ENCODE data around the gene HMOX1.

DNA sequence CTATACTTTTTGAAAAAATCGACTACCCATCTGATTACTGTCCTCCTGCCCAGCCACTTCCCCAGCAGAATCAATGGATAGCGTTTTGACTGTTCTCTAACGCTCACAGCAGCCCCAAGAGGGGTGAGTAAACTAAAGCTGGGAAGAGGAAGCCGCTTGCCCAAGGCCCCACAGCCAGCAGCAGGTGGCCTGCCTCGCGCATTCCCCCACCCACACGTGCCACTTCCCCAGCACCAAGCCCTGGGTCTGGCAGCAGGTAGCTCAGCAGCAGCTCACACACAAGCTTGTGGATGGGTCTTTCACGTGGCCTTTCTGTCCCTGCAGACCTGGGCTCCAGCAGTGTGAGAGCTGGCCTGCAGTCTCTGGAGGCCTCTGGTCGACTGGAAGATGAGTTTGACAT, 46.9 kb upstream of the HMOX1 start:
- TF ChIP-seq, protein P1, sequence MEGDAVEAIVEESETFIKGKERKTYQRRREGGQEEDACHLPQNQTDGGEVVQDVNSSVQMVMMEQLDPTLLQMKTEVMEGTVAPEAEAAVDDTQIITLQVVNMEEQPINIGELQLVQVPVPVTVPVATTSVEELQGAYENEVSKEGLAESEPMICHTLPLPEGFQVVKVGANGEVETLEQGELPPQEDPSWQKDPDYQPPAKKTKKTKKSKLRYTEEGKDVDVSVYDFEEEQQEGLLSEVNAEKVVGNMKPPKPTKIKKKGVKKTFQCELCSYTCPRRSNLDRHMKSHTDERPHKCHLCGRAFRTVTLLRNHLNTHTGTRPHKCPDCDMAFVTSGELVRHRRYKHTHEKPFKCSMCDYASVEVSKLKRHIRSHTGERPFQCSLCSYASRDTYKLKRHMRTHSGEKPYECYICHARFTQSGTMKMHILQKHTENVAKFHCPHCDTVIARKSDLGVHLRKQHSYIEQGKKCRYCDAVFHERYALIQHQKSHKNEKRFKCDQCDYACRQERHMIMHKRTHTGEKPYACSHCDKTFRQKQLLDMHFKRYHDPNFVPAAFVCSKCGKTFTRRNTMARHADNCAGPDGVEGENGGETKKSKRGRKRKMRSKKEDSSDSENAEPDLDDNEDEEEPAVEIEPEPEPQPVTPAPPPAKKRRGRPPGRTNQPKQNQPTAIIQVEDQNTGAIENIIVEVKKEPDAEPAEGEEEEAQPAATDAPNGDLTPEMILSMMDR (conservative IDR thresholded peaks at IDR 0.05; ENCODE audit: low read length): no peak
- no peak for TF ChIP-seq EZH2phosphoT487 (IDR thresholded peaks at IDR 0.05; ENCODE audit: borderline replicate concordance)

All from Loucy (cell line).